Keratinocyte (primary cell): Measurements from ENCODE around the gene DYNC1I1. TPM values are rescaled to one million over a fixed set of nuclear protein-coding genes. Genes with fewer than 3 reads are reported as not detected.

Source experiments
- DNase-seq: peaks from one replicate; pipeline ENCODE4 v3.0.0-alpha.2; 2011; ENCODE audit warnings: low read depth, missing footprints, low spot score
- FAIRE-seq: peaks from 2 replicates; lab custom pipeline; 2011; peaks lifted over from hg19 to GRCh38; lab: Jason Lieb, UNC
- H2AFZ ChIP-seq: 2 replicates; pipeline ENCODE4 v1.6.0; 2012; ENCODE audit warnings: low read length, control low read depth, inconsistent platforms; ENCODE audit not compliant: control insufficient read depth
- H3K27ac ChIP-seq: 2 replicates; pipeline ENCODE4 v1.5.1; 2011; ENCODE audit warnings: low read length; ENCODE audit not compliant: control insufficient read depth, insufficient read depth
- H3K27me3 ChIP-seq: 3 replicates; pipeline ENCODE4 v1.6.0; 2011; ENCODE audit warnings: low read length; ENCODE audit not compliant: control insufficient read depth, insufficient read depth; ENCODE audit errors: extremely low read depth
- H3K36me3 ChIP-seq, 2 experiments: 2 replicates in 1 of 2; 3 replicates in 1 of 2; pipeline ENCODE4 v1.5.1; 2011; ENCODE audit warnings: low read length in 2 of 2, mild to moderate bottlenecking in 1 of 2; ENCODE audit not compliant: control insufficient read depth in 2 of 2, insufficient read depth in 2 of 2; ENCODE audit errors: extremely low read depth in 1 of 2
- H3K4me1 ChIP-seq: 3 replicates; pipeline ENCODE4 v1.5.1; 2011; ENCODE audit warnings: low read length; ENCODE audit not compliant: control insufficient read depth, insufficient read depth; ENCODE audit errors: extremely low read depth
- H3K4me2 ChIP-seq: 3 replicates; pipeline ENCODE4 v1.6.0; 2011; ENCODE audit warnings: low read depth, low read length; ENCODE audit not compliant: control insufficient read depth, insufficient read depth; ENCODE audit errors: extremely low read depth
- H3K4me3 ChIP-seq, 3 experiments: fragments of 200-600 bp in 1 of 3; sonication (generic) in 1 of 3; 2 replicates in 2 of 3; 3 replicates in 1 of 3; pipeline ENCODE4 v1.5.1; 2011 to 2016; ENCODE audit warnings: low read length in 3 of 3, mild to moderate bottlenecking in 3 of 3, control low read depth in 2 of 3, inconsistent platforms in 1 of 3, low read depth in 1 of 3, mixed read lengths in 1 of 3, mixed run types in 1 of 3, moderate library complexity in 1 of 3; ENCODE audit not compliant: control insufficient read depth in 2 of 3, insufficient read depth in 2 of 3; ENCODE audit errors: extremely low read depth in 1 of 3
- H3K79me2 ChIP-seq: 2 replicates; pipeline ENCODE4 v1.6.0; 2012; ENCODE audit warnings: low read length; ENCODE audit not compliant: control insufficient read depth, insufficient read depth
- H3K9ac ChIP-seq: 3 replicates; pipeline ENCODE4 v1.6.0; 2011; ENCODE audit warnings: low read length; ENCODE audit not compliant: control insufficient read depth, insufficient read depth; ENCODE audit errors: extremely low read depth
- H3K9me1 ChIP-seq: 3 replicates; pipeline ENCODE4 v1.6.0; 2011; ENCODE audit warnings: low read length; ENCODE audit not compliant: control insufficient read depth, insufficient read depth; ENCODE audit errors: extremely low read depth
- H3K9me3 ChIP-seq: 2 replicates; pipeline ENCODE4 v1.5.1; 2012; ENCODE audit warnings: low read depth, low read length; ENCODE audit not compliant: control insufficient read depth
- H4K20me1 ChIP-seq: 3 replicates; pipeline ENCODE4 v1.6.0; 2011; ENCODE audit warnings: low read length; ENCODE audit not compliant: control insufficient read depth, insufficient read depth; ENCODE audit errors: extremely low read depth
- EZH2 ChIP-seq: IDR thresholded peaks from one replicate; pipeline ENCODE4 v1.6.1; 2012; ENCODE audit warnings: inconsistent platforms, mild to moderate bottlenecking, low read length, moderate library complexity
- dilution Hi-C: fragments of 300-500 bp; cut with MboI; formaldehyde crosslinking; loops from one replicate; pipeline ENCODE4 v1.7.0; 2020; ENCODE audit warnings: low sequenced_read_pairs; ENCODE audit not compliant: extremely low pct_ligation_motif_present
- polyA plus RNA-seq, 5 experiments: library from polyadenylated mRNA; depleted of rRNA in 3 of 5; stranded (reverse) in 3 of 5; stranded (forward) in 1 of 5; unstranded in 1 of 5; fragments of >200 nt; gene quantifications; 1 replicate in 1 of 5; 2 replicates in 3 of 5; 3 replicates in 1 of 5; pipeline versions ENCODE4 v1.2.1 to v1.2.3, GENCODE V29; 2011 to 2012; ENCODE audit warnings: missing spikeins in 2 of 5, low read depth in 1 of 5, low replicate concordance in 1 of 5
- TF ChIP-seq, protein P1 (sequence below), 3 experiments: IDR thresholded peaks in 1 of 3; conservative IDR thresholded peaks in 1 of 3; optimal IDR thresholded peaks in 1 of 3; 2 replicates in 2 of 3; 3 replicates in 1 of 3; pipeline versions ENCODE3 to v1.5.1; 2011; ENCODE audit warnings: low read length in 3 of 3, mild to moderate bottlenecking in 3 of 3, moderate library complexity in 2 of 3, control low read depth in 1 of 3, inconsistent platforms in 1 of 3; ENCODE audit not compliant: insufficient read depth in 2 of 3; ENCODE audit errors: extremely low read depth in 1 of 3

DYNC1I1 gene
- polyA plus RNA-seq, 1 donor (not counting 4 experiments of a cell fraction or from before 2014, with no cell fraction given), result 0.10 TPM

DNA sequence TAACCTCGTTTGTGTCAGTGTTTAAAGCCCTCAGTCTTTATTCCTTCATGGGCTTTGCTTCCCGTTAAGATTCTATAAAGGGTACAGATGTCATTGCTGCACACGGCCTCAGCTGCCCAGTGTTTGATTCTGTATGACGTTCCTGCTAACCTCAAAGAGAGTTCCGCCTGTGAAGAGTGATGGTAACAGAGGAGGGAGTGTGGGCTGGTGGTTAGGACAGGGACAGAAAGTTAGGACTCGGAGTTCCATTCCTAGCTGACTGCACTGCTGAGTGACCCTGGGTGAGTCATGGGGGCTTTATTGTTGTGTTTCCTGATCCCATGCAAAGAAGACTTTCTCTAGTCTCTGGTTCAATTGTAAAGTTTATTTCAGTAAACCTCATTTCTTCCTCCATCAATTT, 227.1 kb downstream of the DYNC1I1 start:
- no peaks in the 10 kb centered on the region for H3K36me3 ChIP-seq
- TF ChIP-seq, protein P1, sequence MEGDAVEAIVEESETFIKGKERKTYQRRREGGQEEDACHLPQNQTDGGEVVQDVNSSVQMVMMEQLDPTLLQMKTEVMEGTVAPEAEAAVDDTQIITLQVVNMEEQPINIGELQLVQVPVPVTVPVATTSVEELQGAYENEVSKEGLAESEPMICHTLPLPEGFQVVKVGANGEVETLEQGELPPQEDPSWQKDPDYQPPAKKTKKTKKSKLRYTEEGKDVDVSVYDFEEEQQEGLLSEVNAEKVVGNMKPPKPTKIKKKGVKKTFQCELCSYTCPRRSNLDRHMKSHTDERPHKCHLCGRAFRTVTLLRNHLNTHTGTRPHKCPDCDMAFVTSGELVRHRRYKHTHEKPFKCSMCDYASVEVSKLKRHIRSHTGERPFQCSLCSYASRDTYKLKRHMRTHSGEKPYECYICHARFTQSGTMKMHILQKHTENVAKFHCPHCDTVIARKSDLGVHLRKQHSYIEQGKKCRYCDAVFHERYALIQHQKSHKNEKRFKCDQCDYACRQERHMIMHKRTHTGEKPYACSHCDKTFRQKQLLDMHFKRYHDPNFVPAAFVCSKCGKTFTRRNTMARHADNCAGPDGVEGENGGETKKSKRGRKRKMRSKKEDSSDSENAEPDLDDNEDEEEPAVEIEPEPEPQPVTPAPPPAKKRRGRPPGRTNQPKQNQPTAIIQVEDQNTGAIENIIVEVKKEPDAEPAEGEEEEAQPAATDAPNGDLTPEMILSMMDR (optimal IDR thresholded peaks at IDR 0.05 in 1 of 3, IDR thresholded peaks at IDR 0.05 in 1 of 3, conservative IDR thresholded peaks at IDR 0.05 in 1 of 3; ENCODE audit: extremely low read depth in 1 of 3, insufficient read depth in 2 of 3, low read length in 3 of 3), result no peak
- no peak for TF ChIP-seq EZH2
- no peaks in the 10 kb centered on the region for H4K20me1 ChIP-seq
- no peak overlapping the region for H2AFZ ChIP-seq
- dilution Hi-C loops, result no loop called here
- no peaks in the 10 kb centered on the region for H3K79me2 ChIP-seq
- DNase-seq (no peak), FAIRE-seq (no peak)
- H3K9me3 ChIP-seq, result no peaks in the 10 kb centered on the region
- no peak overlapping the region for H3K4me3 ChIP-seq
- no peaks in the 10 kb centered on the region for H3K4me1 ChIP-seq
- H3K4me2 ChIP-seq, result no peak overlapping the region
- no peak overlapping the region for H3K9ac ChIP-seq
- H3K27ac ChIP-seq, result no peak overlapping the region
- H3K27me3 ChIP-seq, result no peaks in the 10 kb centered on the region
- no peaks in the 10 kb centered on the region for H3K9me1 ChIP-seq

DNA sequence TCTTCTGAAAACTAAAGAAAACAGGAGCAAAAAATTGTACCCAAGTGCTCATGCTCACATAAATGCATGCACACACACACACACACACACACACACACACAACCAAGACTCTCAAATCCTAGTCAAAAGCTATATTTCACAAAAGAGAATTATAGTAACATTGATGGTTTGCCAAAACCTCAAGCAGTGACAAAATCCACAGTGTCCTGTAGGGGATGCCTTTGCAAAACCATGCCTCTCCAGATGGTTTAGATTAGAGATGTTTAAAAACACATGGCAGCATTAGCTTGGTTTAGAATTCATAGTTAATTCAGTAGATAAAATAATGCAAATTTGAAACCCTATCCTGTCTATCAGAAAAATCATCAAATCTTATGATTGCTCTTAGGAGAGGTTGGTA, 232.2 kb downstream of the DYNC1I1 start:
- no peaks in the 10 kb centered on the region for H3K27me3 ChIP-seq
- H3K9me1 ChIP-seq, result no peaks in the 10 kb centered on the region
- no peak for DNase-seq
- H3K27ac ChIP-seq, result no peak overlapping the region
- H3K4me3 ChIP-seq, result no peak overlapping the region
- H3K4me1 ChIP-seq, result no peaks in the 10 kb centered on the region
- H3K4me2 ChIP-seq, result no peak overlapping the region
- dilution Hi-C loops, result no loop called here
- H3K9me3 ChIP-seq, result no peaks in the 10 kb centered on the region
- no peak overlapping the region for H2AFZ ChIP-seq
- no peak overlapping the region for H3K9ac ChIP-seq
- H3K36me3 ChIP-seq, result no peaks in the 10 kb centered on the region
- no peaks in the 10 kb centered on the region for H4K20me1 ChIP-seq
- H3K79me2 ChIP-seq, result no peaks in the 10 kb centered on the region
- FAIRE-seq, result no peak
- no peak for TF ChIP-seq EZH2

DNA sequence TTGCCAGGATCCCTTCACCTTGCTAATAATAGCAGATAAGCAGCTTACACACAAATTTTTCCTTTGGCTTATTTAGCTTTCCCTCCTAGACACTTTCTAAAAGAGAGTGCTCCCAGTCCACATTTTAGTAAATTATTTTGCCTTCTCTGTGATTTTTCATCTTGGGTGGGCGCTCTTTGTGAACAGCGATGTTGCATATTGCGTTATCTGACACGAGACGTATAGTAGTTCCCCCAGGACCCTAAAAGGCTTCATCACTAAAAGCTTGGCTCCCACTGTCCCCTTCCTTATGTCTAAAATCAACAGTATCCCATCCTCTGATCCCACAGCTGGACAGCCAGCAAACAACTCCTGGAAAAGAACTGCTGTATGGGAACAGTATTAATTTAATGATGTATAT, 232.9 kb downstream of the DYNC1I1 start:
- no peak overlapping the region for H3K4me3 ChIP-seq
- FAIRE-seq, result no peak
- H3K9ac ChIP-seq, result no peak overlapping the region
- DNase-seq, result no peak
- no peaks in the 10 kb centered on the region for H3K36me3 ChIP-seq
- H3K4me2 ChIP-seq, result no peak overlapping the region
- H3K9me3 ChIP-seq, result no peaks in the 10 kb centered on the region
- H3K27ac ChIP-seq, result no peak overlapping the region
- TF ChIP-seq EZH2, result no peak
- TF ChIP-seq, protein P1 (optimal IDR thresholded peaks at IDR 0.05 in 1 of 3, IDR thresholded peaks at IDR 0.05 in 1 of 3, conservative IDR thresholded peaks at IDR 0.05 in 1 of 3; ENCODE audit: extremely low read depth in 1 of 3, insufficient read depth in 2 of 3, low read length in 3 of 3), result no peak
- no peaks in the 10 kb centered on the region for H3K27me3 ChIP-seq
- dilution Hi-C loops, result no loop called here
- no peaks in the 10 kb centered on the region for H3K4me1 ChIP-seq
- no peaks in the 10 kb centered on the region for H3K79me2 ChIP-seq
- H3K9me1 ChIP-seq, result no peaks in the 10 kb centered on the region
- no peak overlapping the region for H2AFZ ChIP-seq
- no peaks in the 10 kb centered on the region for H4K20me1 ChIP-seq
